ENCODE measurements around the gene NFKB2.

NFKB2 gene

DNA sequence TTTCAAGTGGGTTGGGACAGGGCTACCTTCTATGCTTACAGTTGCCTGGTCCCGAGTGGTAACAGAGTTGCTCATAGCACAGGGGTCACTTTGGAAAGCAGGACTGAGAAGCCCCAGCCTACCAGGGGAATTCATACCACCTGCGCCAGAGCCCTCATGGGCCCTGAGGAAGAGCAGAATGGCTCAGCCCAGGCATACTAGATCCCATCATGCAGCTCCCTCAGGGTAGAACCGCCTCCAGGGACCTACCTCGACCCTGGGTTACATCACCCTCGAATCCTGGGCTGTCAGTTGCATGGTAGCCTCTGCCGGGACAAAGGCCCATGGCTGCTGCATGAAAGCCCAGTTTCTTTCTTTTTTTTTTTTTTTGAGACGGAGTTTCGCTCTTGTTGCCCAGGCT is 34.0 kb downstream of the NFKB2 start:
- Histone ChIP-seq H3K4me1 (peaks cover 0 to 16% (median 13%) of the 10 kb centered on the region in 4 donors), H3K4me3 (no peak overlapping the region), H3K27ac (no peak overlapping the region), H3K9me3 (no peaks in the 10 kb centered on the region), H3K36me3 (peaks cover 0 to 16% (median under 1%) of the 10 kb centered on the region in 3 donors), H3K27me3 (peaks cover 0 to 9% of the 10 kb centered on the region in 2 donors)
- DNase-seq: no peak
- intact Hi-C loops (cut with DNase I; ENCODE audit: low total_unique reads): no loop called here
- TF ChIP-seq, protein P1, sequence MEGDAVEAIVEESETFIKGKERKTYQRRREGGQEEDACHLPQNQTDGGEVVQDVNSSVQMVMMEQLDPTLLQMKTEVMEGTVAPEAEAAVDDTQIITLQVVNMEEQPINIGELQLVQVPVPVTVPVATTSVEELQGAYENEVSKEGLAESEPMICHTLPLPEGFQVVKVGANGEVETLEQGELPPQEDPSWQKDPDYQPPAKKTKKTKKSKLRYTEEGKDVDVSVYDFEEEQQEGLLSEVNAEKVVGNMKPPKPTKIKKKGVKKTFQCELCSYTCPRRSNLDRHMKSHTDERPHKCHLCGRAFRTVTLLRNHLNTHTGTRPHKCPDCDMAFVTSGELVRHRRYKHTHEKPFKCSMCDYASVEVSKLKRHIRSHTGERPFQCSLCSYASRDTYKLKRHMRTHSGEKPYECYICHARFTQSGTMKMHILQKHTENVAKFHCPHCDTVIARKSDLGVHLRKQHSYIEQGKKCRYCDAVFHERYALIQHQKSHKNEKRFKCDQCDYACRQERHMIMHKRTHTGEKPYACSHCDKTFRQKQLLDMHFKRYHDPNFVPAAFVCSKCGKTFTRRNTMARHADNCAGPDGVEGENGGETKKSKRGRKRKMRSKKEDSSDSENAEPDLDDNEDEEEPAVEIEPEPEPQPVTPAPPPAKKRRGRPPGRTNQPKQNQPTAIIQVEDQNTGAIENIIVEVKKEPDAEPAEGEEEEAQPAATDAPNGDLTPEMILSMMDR (IDR thresholded peaks at IDR 0.05): no peak

DNA sequence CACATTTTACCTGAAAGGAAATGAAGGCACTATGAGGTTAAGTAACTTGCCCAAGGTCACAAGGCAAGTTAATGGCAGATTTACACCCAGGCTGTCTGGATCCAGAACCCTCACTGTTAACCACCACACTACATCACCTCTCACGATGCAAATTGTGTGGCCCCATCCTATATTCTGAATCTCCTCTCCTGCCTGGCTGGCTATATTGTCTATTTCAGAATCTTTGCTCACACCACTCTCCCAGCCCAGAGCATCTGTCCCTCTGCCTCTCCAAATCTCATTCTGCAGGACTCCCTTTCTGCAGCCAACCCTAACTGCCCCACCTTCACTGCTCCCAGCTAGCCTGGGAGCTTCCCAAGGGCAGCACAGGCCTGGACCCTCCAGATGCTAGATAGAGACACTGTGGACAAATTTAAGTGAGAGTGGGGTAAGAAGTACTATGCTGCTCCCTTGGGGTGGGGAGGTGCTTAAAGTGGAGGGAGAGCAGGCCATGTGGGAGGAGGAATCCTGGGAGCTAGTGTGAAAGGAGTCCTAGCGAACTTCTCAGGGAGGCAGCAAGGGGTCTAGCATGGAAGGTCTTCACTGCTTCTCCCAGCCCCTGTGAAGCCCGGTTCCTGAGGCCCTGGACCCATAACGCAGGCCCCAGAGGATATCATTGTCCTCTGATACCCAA is 36.1 kb downstream of the NFKB2 start:
- peaks cover 0 to 30% of the 10 kb centered on the region in 2 donors for H3K27me3 ChIP-seq
- peak overlapping the region; percentile 84 to 88 for H3K27ac ChIP-seq
- DNase-seq: no peak
- intact Hi-C loops (cut with DNase I; ENCODE audit: low total_unique reads): no loop called here
- TF ChIP-seq, protein P1 (IDR thresholded peaks at IDR 0.05): no peak
- H3K9me3 ChIP-seq: no peaks in the 10 kb centered on the region
- peak overlapping the region; percentile 92 to 96 for H3K4me3 ChIP-seq
- peaks cover 0 to 24% (median 20%) of the 10 kb centered on the region in 4 donors for H3K4me1 ChIP-seq
- peaks cover 0 to 8% (median 0%) of the 10 kb centered on the region in 3 donors for H3K36me3 ChIP-seq

DNA sequence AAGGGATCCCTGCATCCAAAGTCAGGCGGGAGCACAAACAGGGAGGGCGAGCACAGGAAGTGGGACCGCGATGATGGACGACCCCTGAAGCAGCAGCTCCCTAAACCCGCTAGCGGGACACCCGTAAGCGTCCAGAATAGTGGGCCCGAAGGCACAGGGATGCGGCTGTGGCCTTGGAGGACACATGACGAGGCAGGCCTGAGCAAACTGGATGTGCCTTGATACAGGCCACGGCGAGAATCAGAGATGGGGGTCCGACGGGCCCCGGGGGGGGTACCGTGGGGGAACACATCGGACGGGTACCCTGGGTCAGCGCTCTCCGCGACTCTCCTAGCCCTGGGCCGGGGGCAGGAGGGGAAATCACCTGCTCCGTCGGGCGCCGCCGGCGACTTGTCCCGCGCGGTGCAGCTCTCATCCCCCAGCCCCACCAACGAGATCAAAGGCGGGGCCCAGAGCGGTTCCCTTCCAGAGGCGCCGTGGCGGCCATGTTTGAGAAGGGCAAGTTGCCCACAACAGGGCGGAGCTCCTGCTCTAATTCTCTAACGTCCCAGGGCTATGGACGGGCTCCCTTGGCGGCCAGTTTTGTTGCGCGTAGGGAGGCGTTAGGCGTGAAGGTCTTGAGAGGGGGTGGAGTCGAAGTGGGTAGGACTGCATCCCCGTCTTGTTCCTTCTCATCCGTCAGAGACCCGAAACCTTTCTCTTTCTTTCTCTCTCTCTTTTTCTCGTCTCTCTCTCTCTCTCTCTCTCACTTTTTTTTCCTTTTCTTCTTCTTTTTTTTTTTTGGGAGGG is 36.9 kb downstream of the NFKB2 start, which contains the start of gene CUEDC2:
CUEDC2 (minus strand) TSS at position 413 of the 789 bp plus-strand sequence. CDS start 7,386 bp downstream, outside the sequence.
- Histone ChIP-seq H3K36me3 (peaks cover 0 to 4% (median 0%) of the 10 kb centered on the region in 3 donors), H3K4me3 (peak within 1 kb of the TSS; percentile 92 to 96), H3K27me3 (peaks cover 0 to 36% of the 10 kb centered on the region in 2 donors), H3K9me3 (no peaks in the 10 kb centered on the region), H3K27ac (peak within 1 kb of the TSS; percentile 84 to 88), H3K4me1 (peaks cover 0 to 24% (median 20%) of the 10 kb centered on the region in 4 donors)
- DNase-seq: peak; percentile 96 to 97
- TF ChIP-seq, protein P1 (IDR thresholded peaks at IDR 0.05): no peak
- intact Hi-C loops (cut with DNase I; ENCODE audit: low total_unique reads): no loop called here

DNA sequence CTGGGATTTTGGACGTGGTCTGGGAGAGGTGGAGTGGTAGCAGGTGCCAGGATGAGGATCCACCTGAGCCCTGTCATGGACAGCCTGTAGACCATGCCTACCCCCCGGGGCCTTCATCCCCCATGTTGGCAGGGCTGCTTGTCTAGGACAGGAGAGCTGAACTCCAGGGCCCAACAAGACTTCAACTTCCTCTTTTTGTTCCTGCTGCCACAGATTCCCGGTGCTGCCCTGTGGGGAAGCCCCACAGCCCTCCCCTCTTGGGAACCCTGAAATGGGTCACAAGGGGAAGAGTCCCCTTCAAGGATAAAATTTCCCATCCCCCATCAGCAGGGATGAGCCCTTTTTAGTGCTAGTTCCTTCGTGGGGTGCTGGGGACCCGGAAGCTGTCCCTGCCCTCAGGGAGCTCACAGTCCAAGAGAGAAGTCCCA is 38.1 kb downstream of the NFKB2 start:
- no peak for DNase-seq
- Histone ChIP-seq H3K27ac (no peak overlapping the region), H3K36me3 (no peaks in the 10 kb centered on the region), H3K27me3 (peaks cover 0 to 39% of the 10 kb centered on the region in 2 donors), H3K9me3 (no peaks in the 10 kb centered on the region), H3K4me3 (no peak overlapping the region), H3K4me1 (peaks cover 0 to 24% (median 20%) of the 10 kb centered on the region in 4 donors)
- TF ChIP-seq, protein P1 (IDR thresholded peaks at IDR 0.05): no peak
- intact Hi-C loops (cut with DNase I; ENCODE audit: low total_unique reads): no loop called here

DNA sequence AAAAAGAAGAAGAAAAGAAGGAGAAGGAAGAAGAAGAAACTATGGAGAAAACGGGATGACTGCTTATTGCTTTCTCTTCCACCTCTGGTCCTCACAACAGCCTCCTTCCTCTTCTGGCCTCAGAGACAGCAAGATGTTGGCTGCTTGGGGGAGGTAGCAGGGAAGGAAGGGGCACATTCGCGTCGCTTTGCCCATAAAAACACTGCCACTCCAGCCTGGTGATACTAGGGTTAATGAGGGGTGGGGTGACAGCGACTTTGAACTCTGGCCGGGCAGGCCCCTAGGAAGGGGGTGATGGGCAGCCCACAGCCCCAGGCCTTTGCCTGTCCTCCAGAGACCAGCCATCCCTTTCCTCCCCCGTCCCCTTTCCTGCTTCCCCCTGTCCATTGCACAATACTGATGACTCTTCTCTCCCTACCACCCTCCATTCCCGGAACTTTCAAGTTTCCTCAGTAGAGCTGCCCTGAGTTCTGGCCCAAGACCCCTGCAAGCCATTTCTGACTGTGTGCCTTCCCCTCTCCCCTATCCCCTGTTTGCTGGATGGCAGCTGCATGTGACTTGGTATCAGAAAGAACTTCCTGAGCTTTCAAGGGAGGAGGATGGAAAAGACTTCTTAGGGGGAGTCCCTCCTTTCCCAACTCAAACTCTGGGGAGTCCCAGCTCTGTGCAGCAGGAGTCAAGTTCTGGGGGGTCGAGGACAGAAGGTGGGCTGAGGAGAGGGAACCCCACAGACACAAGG is 39.1 kb downstream of the NFKB2 start:
- H3K27me3 ChIP-seq: peaks cover 0 to 45% of the 10 kb centered on the region in 2 donors
- TF ChIP-seq, protein P1 (IDR thresholded peaks at IDR 0.05): no peak
- no peak overlapping the region for H3K27ac ChIP-seq
- intact Hi-C loops (cut with DNase I; ENCODE audit: low total_unique reads): no loop called here
- H3K9me3 ChIP-seq: no peaks in the 10 kb centered on the region
- no peak for DNase-seq
- no peaks in the 10 kb centered on the region for H3K36me3 ChIP-seq
- no peak overlapping the region for H3K4me3 ChIP-seq
- peaks cover 0 to 24% (median 20%) of the 10 kb centered on the region in 4 donors for H3K4me1 ChIP-seq

Data from tibial artery (tissue), 4 donors.